ENCODE data around the gene ACBD4. TPM values are rescaled to one million over a fixed set of nuclear protein-coding genes. Genes with fewer than 3 reads are reported as not detected.

ACBD4 gene
- total and polyA plus RNA-seq, 2 experiments from 2014 or later: 2.1 to 4.3 TPM

DNA sequence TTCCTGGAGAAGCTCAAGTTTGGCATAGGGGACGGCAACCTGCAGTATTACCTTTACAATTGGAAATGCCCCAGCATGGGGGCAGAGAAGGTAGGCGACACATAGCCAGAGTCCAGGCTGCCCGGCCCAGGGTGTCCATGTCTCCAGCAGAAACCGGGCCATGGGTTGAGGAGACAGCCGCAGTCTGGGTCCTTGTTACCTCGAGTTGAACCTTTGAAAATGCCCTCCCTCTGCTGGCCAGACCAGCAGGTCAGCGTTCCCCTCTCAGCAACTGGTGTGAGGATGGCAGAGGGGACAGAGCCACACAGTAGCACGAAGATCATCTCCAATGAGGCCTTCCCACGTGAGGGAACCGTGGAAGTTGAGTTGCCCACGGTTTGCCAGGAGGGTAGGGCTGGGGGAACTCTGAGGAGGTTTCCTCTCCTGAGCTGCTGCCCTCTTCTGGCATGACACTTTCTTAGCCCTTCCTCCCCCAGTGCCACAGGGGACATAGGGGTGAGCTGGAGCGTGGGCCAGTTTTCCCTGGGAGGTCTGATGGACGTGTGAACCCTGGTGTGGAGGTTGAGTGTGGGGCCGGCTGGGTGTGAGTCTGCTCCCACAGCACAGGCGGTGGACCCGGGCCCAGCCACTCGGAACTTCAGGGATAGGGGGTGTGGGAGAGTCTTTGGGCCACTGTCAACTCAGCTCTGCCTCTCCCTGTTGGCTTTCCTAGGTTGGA lies 30.4 kb upstream of the ACBD4 start:
- 0 out of 2 replicates have a peak, but pooled peaks cover 7% of the 10 kb centered on the region for H3K4me1 ChIP-seq (ENCODE audit: insufficient read depth)
- no peak overlapping the region for H3K27ac ChIP-seq
- no peaks in the 10 kb centered on the region for H3K9me3 ChIP-seq (ENCODE audit: low read depth)
- no peak overlapping the region for H3K9ac ChIP-seq
- 73 to 83% methylated on average over 14 to 17 of the region's 17 CpGs for WGBS, 2 experiments (ENCODE audit: low coverage in 1 of 2, low lambda C conversion rate in 2 of 2, missing lambda C conversion rate in 2 of 2)
- TF ChIP-seq EZH2phosphoT487 (IDR thresholded peaks at IDR 0.05; ENCODE audit: insufficient read depth, low read depth) (no peak), EZH2 (IDR thresholded peaks at IDR 0.05; ENCODE audit: insufficient read depth, poor library complexity, severe bottlenecking) (no peak)
- DNase-seq: no peak
- H3F3A ChIP-seq (ENCODE audit: insufficient read depth): 0 out of 2 replicates have a peak, but pooled peaks cover 8% of the 10 kb centered on the region
- H3K27me3 ChIP-seq (replicated peaks; ENCODE audit: insufficient read depth): no peaks in the 10 kb centered on the region
- no peak overlapping the region for H3K4me3 ChIP-seq
- H2AFZ ChIP-seq: no peak overlapping the region
- peaks cover 23% of the 10 kb centered on the region for H3K36me3 ChIP-seq (ENCODE audit: low read depth)
- H3K79me2 ChIP-seq (ENCODE audit: insufficient read depth): no peaks in the 10 kb centered on the region
- no peak overlapping the region for H3K4me2 ChIP-seq (ENCODE audit: unreplicated experiment)
- no peaks in the 10 kb centered on the region for H4K20me1 ChIP-seq (ENCODE audit: insufficient read depth)
- no peaks in the 10 kb centered on the region for H3K9me2 ChIP-seq (ENCODE audit: insufficient read depth)
- in situ Hi-C loops (cut with MboI): no loop called here

DNA sequence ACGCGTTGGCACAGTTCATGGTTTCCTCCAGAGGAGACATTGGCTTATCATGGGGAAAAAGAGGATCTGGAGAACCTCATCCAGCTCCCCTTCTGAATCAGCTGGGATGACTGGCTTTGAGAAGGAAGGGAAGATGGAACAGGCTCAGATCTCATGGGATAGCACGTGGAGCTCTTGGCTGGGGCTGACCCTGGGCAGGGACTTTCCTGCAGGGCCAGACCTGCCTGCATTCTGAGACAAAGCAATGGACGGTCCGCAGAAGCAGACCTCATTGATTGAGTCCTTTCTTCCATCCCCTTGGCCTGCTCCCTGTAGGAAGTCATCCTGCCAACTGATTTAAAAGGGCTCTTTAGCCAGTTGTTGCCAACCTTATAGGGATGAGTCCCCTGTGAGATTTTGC lies 29.4 kb upstream of the ACBD4 start:
- Histone ChIP-seq H3K4me2 (ENCODE audit: unreplicated experiment) (no peak overlapping the region), H3K9me2 (ENCODE audit: insufficient read depth) (no peaks in the 10 kb centered on the region), H3K4me3 (no peak overlapping the region), H4K20me1 (ENCODE audit: insufficient read depth) (no peaks in the 10 kb centered on the region), H3K36me3 (ENCODE audit: low read depth) (peaks cover 20% of the 10 kb centered on the region), H3K9me3 (ENCODE audit: low read depth) (no peaks in the 10 kb centered on the region), H2AFZ (no peak overlapping the region), H3K4me1 (ENCODE audit: insufficient read depth) (0 out of 2 replicates have a peak, but pooled peaks cover 7% of the 10 kb centered on the region), H3K27me3 (replicated peaks; ENCODE audit: insufficient read depth) (no peaks in the 10 kb centered on the region), H3K27ac (no peak overlapping the region), H3K9ac (no peak overlapping the region), H3F3A (ENCODE audit: insufficient read depth) (peaks cover 12% of the 10 kb centered on the region), H3K79me2 (ENCODE audit: insufficient read depth) (no peaks in the 10 kb centered on the region)
- TF ChIP-seq EZH2 (IDR thresholded peaks at IDR 0.05; ENCODE audit: insufficient read depth, poor library complexity, severe bottlenecking) (no peak), EZH2phosphoT487 (IDR thresholded peaks at IDR 0.05; ENCODE audit: insufficient read depth, low read depth) (no peak)
- WGBS, 2 experiments (ENCODE audit: low coverage in 1 of 2, low lambda C conversion rate in 2 of 2, missing lambda C conversion rate in 2 of 2): 57 to 59% methylated on average over 5 of the region's 5 CpGs
- in situ Hi-C loops (cut with MboI): no loop called here
- DNase-seq: no peak

DNA sequence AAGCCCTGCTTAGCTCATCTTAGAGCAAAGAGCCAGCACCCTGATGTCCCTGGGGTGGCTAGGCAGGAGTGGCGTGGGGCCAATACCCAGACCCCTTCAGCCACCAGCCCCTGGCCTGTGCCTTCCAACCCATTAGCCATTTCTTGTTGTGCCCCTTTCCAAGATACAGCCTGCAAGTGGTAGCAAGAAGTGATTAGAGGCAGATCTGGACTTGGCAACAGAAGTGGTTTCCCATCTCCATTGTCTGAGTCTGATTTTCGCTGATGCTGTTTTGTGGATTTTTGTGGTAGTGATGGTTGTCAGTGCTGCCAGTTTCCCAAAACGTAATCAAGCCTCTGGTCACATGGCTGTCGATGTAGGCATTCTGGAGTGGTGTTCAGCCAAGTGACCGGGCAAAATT lies 28.9 kb upstream of the ACBD4 start:
- no peak overlapping the region for H3K27ac ChIP-seq
- no peaks in the 10 kb centered on the region for H4K20me1 ChIP-seq (ENCODE audit: insufficient read depth)
- no peak overlapping the region for H3K4me2 ChIP-seq (ENCODE audit: unreplicated experiment)
- no peaks in the 10 kb centered on the region for H3K9me2 ChIP-seq (ENCODE audit: insufficient read depth)
- in situ Hi-C loops (cut with MboI): no loop called here
- no peaks in the 10 kb centered on the region for H3K27me3 ChIP-seq (replicated peaks; ENCODE audit: insufficient read depth)
- DNase-seq: no peak
- no peaks in the 10 kb centered on the region for H3K9me3 ChIP-seq (ENCODE audit: low read depth)
- H3K9ac ChIP-seq: no peak overlapping the region
- 82 to 83% methylated on average over 5 of the region's 5 CpGs for WGBS, 2 experiments (ENCODE audit: low coverage in 1 of 2, low lambda C conversion rate in 2 of 2, missing lambda C conversion rate in 2 of 2)
- peaks cover 20% of the 10 kb centered on the region for H3K36me3 ChIP-seq (ENCODE audit: low read depth)
- H3K79me2 ChIP-seq (ENCODE audit: insufficient read depth): no peaks in the 10 kb centered on the region
- no peak overlapping the region for H3K4me3 ChIP-seq
- peaks cover 16% of the 10 kb centered on the region for H3F3A ChIP-seq (ENCODE audit: insufficient read depth)
- H3K4me1 ChIP-seq (ENCODE audit: insufficient read depth): 0 out of 2 replicates have a peak, but pooled peaks cover 6% of the 10 kb centered on the region
- no peak overlapping the region for H2AFZ ChIP-seq
- TF ChIP-seq EZH2phosphoT487 (IDR thresholded peaks at IDR 0.05; ENCODE audit: insufficient read depth, low read depth) (no peak), EZH2 (IDR thresholded peaks at IDR 0.05; ENCODE audit: insufficient read depth, poor library complexity, severe bottlenecking) (no peak)

DNA sequence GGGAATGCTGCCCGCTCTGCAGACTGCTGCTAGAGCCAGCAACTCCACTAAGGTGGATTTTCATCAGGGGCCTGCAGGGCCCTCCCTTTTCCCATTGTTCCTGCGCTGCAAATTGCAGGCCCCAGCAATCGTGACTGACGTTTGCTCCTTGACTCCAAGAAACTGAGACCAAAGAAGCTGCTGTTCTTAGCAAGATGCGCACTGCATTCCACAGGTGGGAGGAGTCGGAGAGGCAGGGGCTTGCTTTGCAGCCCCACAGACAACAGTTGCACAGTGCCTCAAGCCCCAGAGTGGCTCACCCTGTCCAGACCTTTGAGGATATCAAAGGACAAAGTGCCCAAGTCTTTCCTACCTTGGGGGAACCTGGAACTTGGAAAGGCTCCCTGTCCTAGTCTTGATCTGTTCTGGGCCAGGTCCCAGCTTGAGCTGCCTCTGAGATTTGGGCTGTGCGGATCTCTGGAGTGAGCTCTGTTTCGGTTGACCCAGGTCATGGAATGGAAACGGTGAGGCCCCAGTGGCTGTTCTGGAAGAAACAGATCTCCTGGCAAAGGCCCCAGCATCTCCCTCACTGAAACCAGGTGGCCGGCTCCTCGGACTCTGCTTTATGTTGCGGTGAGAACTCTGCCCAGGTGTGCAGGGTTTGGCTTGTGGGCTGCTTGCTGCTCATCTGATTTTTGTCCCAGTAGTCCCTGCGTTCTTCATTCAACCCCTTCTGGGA lies 28.0 kb upstream of the ACBD4 start:
- Histone ChIP-seq H3K9me2 (ENCODE audit: insufficient read depth) (no peaks in the 10 kb centered on the region), H3K27ac (no peak overlapping the region), H3K9me3 (ENCODE audit: low read depth) (no peaks in the 10 kb centered on the region), H3K4me1 (ENCODE audit: insufficient read depth) (no peaks in the 10 kb centered on the region), H3K4me2 (ENCODE audit: unreplicated experiment) (no peak overlapping the region), H3K27me3 (replicated peaks; ENCODE audit: insufficient read depth) (no peaks in the 10 kb centered on the region), H3K9ac (no peak overlapping the region), H3F3A (ENCODE audit: insufficient read depth) (peaks cover 18% of the 10 kb centered on the region), H3K36me3 (ENCODE audit: low read depth) (peaks cover 20% of the 10 kb centered on the region), H4K20me1 (ENCODE audit: insufficient read depth) (no peaks in the 10 kb centered on the region), H3K4me3 (no peak overlapping the region), H2AFZ (no peak overlapping the region), H3K79me2 (ENCODE audit: insufficient read depth) (no peaks in the 10 kb centered on the region)
- DNase-seq: no peak
- TF ChIP-seq EZH2 (IDR thresholded peaks at IDR 0.05; ENCODE audit: insufficient read depth, poor library complexity, severe bottlenecking) (no peak), EZH2phosphoT487 (IDR thresholded peaks at IDR 0.05; ENCODE audit: insufficient read depth, low read depth) (no peak)
- in situ Hi-C loops (cut with MboI): no loop called here
- WGBS, 2 experiments (ENCODE audit: low coverage in 1 of 2, low lambda C conversion rate in 2 of 2, missing lambda C conversion rate in 2 of 2): 84 to 85% methylated on average over 13 of the region's 13 CpGs

Measured in GM23248 (cell line).